ENCODE measurements around the gene HOATZ.

Gene HOATZ

DNA sequence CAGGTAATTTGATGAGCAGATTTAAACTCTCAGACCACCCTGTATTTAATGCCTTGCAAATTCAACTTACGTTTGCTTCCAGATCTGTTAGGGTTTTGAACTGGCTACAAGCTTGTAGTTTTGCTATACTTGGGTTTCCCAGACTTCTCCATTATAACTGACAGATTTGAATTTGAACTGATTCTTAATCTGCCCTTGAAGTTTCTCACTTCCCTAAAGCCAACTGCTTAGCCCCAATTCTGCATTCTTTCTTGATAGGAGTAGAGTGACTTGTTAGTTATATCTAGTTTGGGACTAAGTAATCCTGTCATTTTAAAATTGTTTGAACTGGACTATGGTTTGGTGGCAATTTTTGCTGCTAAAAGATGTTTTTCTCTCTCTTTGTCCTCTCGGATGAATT lies 35.7 kb downstream of the HOATZ start:
- no peak for DNase-seq

DNA sequence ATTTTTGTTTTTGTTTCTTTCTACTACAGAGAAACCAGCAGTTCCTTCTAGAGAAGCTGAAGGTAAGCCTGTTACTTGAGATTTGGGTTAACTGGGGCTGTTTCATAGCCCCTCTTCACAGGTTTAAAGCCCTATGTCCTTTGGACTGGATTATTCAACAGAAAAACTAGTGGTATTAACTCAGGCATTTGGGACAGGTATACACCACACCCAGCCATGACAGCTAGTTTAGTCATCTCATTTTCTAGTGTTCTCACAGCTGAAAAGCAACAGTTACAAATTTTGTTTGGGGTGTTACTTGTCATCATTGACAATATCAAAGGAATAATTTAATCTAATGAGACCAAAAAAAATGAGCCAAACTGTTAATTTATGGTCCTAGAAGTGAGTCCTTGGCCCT lies 40.0 kb downstream of the HOATZ start:
- no peak for DNase-seq

DNA sequence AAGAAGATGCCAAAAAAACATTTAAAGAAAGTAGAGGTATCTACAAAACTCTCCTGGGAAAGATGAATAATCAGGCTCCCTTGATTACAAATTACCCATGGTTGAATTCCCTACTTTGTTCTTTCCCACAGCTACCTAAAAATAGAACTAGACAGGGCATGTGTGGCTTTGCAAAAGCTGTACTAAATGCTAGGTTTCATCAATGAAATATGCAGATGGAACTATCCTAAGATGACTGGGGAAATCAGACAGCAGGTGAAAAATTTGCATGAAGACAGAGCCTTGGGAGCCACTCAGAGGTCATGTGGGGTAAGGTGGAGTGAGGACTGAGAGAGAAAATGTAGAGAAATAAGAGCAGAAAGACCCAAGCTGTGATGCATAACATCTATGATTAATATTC lies 40.7 kb downstream of the HOATZ start:
- no peak for DNase-seq

DNA sequence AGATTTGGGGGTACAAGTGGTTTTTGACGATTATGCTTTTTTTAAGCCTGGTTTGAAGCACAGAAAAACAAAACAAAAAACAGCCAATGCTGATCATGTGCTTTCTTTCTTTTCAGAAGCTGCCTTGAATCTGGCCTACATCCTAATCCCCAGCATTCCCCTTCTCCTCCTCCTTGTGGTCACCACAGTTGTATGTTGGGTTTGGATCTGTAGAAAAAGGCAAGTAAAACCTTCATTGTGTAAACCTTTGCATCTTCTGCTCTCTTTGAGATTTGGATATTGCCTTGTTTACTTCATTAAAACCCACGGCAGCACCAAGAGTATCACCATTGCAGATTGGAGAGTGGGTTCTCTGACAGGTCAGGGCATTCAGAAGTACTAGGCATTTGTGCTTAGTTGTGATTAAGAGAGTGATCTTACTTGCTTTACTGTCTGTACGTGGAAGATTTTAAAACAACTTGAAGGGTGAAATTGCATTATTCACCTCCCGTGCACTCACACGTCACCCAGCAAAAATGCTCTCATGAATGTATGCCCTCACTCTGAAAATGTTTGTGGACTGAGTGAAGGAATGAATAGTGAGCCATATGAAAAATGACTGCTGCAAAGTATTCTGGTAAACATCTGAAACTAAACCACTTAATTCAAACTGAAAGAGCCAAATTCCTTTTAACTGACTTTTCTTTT lies 43.0 kb downstream of the HOATZ start:
- no peak for DNase-seq

DNA sequence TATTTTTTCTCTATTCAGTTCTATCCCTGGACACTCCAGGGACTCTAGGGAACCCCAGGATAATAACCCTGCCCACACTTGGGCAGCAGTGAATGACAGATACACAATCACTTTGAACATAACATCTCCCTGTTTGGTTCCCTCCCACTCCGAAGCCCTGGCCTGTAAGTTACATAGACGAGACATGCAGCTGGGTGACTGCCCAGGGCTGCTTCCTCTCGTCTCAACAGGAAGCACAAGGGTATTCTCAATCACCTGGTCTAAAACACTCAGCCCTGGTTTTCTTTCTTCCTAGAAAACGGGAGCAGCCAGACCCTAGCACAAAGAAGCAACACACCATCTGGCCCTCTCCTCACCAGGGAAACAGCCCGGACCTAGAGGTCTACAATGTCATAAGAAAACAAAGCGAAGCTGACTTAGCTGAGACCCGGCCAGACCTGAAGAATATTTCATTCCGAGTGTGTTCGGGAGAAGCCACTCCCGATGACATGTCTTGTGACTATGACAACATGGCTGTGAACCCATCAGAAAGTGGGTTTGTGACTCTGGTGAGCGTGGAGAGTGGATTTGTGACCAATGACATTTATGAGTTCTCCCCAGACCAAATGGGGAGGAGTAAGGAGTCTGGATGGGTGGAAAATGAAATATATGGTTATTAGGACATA lies 45.4 kb downstream of the HOATZ start:
- no peak for DNase-seq

DNA sequence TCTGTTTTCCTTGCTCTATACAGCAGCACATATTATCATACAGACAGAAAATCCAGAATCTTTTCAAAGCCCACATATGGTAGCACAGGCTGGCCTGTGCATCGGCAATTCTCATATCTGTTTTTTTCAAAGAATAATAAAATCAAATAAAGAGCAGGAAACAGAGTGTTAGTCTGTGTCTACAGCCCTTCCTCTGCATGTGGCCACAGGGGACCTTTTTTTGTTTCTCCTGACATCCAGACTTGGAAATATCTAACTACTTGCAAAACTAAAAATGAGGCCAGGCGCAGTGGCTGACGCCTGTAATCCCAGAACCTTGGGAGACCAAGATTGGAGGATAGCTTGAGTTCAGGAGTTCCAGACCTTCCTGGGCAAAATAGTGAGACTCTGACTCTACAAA lies 46.2 kb downstream of the HOATZ start:
- DNase-seq = no peak

DNA sequence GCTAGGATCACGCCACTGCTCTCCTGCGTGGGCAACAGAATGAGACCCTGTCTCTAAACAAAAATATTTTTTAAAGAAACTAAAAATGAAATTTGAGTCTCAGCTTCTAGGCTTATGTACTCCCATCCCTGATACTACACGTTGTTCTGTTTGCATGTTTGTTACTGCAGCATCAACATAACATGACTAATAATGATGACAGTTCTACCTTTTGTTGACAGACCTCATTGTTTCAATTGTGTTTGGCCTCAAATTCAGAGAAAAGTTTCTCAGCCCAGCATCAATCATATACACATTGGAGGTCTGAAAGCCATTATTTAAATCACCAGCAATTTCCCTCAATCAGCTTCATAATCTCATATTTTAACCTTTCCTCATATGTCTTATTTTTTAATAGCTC lies 46.7 kb downstream of the HOATZ start:
- DNase-seq = no peak

DNA sequence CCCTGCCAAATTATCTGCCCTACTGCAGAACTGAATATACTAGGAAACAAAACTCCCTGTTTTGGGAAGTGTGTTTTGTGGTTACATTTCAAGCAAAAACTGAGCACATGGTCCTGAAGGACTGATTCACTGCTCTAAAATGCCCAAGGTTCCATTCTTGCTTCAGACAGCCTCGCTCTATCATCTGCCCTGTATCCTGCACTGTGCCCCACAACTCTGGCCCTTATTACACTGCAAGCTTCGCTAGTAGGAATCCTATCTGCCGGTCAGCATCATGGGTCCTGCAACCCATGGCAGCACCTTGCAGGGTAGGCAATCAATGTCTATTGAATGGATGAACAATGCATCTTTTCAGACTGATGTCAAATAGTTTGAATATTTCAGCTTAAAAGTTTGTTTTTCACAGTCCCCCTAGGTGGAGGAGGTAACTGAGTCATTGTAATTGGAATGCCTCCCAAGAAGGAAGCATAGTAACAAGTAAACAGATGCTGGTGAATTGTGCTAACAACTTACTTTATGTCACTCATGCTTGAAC lies 47.3 kb downstream of the HOATZ start:
- DNase-seq = no peak

DNA sequence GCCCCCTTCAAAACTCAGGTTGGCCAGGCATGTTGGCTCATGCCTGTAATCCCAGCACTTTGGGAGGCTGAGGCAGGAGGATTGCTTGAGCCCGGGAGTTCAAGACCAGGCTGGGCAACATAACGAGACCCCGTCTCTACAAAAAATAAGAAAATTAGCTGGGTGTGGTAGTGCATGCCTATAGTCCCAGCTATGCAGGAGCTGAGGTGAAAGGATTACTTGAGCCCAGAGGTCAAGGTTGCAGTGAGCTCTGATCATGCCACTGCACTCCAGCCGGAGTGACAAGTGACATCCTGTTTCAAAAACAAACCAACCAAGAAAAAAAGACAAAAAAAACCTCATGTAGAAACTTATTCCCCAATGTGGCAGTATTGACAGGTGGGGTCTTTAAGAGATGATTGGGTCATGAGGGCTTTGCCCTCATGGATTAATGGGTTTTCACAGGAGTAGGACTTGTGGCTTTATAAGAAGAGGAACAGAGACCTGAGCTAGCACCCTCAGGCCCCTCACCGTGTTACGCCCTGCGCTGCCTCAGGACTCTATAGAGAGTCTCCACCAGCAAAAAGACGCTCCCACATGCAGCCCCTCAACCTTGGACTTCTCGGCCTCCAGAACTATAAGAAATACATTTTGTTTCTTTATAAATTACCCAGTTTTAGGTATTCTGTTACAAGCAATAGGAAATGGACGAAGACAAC lies 48.3 kb downstream of the HOATZ start:
- DNase-seq = no peak

DNA sequence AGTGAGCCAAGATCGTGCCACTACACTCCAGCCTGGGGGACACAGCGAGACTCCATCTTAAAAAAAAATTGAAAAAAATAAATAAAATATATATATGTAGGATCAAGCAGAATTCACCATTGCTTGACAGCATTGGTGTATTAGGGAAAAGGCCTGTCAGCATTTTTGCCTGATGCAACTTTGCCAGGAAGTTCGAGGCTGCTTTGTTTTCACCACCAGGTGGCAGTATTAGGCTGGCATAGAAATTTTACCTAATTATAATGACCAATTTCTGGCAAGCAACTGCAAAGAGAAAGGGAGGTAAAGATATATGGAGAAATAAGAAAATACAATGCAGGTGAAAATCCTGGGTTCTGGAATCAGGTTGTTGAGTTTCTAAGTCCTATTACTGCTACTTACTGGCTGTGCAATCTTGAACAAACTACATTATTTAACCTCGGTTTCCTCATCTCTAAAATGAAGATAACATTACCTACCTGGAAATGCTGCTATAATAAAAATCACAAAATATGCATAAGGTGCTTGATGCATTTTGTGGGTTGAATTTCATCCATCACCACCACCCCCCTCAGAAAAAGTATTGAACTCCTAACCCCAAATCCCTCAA lies 50.6 kb downstream of the HOATZ start:
- DNase-seq = peak; percentile 77

DNA sequence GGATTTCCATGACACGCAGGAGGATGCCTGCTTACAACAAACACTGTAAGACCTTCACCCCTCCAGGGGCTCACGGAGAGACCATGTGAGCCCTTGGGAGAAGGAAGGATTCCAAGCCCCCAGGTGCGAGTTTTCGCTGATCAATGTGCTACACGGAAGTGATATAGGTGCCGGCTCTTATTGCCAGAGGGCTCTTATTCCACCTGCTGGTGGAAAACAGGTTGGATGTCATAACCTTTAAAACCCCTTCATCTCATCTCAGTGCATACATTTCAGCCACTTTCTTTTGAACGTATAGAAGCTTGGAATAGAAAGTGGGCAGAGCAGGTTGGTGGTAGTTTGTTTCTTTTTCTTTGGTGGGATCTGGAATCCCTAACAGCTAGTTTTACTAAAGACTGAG lies 51.7 kb downstream of the HOATZ start:
- no peak for DNase-seq

DNA sequence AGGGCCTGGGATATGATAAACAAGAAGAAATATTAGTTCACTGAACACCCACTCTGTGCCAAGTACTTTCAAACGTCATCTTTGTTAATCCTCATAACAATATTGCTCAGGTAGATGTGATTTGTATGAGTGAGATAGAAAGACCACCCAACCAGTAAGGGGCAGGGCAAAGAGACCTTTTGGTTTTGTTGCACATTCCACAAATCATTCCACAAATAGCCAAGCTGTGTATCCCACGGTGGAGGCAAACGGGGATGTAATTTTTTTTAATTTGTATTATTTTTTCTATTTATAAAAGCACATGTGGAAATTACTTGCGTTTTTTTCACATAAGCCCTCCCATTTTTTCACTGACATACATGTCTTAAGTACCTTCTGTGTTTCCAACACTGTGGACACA lies 54.9 kb downstream of the HOATZ start:
- no peak for DNase-seq

DNA sequence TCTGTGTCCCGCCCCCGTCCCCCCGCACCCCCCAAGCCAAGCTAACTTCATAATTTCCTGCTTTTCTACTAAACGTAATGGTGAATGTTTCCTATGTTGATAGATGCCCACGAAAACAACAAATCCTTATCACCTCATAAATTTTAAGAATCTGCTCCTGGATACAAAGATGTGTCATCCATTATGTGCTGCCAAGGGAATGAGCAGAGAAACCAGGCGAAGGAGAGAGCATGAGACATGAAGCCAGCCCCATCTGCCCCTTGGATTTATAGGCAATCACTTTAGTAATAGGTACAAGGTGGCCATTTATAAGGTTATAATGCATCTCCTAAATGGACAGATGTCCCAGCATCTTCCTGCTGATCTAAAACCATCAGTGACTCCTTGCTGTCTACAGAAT lies 56.2 kb downstream of the HOATZ start:
- DNase-seq = no peak

DNA sequence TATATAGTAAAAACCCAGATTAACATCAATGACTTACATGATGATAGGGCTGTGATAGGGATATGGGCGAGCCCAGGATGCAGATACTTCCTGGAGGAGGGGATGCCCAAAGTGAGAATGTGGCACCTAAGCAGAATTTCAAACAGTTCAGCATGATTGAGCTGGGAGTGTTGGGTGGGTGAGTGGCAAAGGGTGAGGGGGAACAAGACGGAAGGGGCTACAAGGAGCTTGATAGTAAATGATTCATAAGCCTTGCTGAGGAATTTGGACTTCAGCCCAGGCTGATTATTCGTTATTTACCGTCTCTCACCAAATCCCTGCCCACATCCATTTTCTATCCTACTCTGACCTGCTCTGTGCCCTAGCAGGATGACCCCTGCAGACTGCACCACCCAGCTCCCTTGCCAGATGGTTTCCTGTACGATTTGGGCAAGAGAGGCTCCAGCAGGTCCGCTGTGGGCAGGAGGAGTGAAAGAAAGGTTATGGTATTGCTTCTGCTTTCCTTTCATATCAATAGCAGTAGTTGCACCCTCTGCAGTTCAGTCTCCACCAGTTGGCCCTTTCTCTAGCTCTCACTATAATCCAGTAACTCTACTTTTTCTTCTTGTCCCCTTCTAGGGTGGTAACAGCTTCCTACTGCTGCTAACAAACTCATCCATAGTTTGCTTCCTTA lies 57.4 kb downstream of the HOATZ start:
- DNase-seq = no peak

DNA sequence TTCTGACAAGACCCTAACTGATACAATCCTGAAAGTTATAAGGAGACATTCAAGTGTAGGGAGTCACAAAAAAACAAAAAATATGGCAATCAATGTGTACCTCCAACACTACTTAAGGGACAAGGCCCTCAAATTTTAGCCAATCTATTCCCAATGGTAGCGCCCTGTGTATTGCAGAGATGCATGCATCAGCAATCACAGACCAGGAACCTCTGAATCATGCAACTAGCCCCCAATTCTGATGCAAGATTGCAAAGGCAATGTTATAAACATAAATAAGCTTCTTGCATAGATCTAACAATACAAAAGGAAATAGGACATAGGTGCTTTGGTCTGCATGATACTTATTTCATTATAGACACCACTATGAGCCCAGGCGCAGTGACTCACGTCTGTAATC lies 58.0 kb downstream of the HOATZ start:
- no peak for DNase-seq

DNA sequence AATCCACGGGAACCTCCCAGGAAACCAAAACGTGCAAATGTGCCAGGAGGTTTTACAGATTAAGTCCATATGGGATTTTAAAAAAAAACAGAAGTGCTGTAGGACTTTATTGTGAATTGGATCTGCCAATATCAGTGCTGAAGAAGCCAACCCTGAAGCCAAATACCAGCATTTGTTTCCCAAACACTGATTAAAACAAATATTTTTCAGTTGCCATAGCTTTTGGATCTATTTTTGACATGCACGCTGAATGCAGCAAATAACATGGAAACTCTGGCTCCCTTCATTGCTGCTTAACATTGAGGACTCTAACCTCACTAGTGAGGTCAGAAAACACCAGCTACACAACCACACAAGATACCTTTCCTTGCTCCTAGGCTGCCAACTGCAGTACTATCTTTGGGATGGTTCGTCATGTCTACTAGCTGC lies 59.3 kb downstream of the HOATZ start:
- DNase-seq = no peak

DNA sequence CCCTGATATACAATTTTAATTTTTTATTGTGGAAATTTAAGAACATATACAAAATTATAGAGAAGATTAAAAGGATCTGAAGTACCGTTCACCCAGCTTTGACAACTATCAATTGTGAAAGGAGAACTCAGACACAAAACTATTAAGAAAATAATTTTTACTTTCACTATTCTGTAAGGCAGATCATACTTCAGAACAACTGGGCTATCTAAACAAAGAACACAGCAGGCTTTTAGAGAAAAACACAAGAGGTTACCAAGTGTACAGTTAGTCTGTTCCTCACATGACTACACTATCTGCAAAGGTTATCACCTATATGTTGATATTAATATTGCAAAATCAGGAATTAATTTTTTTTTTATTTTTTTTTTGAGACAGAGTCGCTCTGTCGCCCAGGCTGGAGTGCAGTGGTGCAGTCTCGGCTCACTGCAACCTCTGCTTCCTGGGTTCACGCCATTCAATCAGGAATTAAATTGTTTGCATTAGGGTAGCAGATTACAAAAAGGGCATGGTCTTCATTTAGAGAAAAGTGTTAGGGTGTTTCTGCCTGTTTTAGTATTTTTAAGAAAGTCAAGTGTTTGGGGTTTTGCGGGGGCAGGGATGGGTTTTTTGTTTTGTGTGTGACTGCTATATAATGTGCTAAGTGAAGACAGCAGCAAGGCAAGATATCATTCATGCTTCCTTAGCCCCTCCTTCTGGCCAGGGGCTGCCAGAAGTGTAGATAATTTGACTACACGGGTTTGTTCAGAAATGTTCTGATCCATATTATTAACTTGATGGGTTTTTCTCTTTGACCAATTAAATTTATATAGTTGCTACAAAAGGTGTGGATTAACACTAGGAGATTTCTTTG lies 60.0 kb downstream of the HOATZ start:
- no peak for DNase-seq

DNA sequence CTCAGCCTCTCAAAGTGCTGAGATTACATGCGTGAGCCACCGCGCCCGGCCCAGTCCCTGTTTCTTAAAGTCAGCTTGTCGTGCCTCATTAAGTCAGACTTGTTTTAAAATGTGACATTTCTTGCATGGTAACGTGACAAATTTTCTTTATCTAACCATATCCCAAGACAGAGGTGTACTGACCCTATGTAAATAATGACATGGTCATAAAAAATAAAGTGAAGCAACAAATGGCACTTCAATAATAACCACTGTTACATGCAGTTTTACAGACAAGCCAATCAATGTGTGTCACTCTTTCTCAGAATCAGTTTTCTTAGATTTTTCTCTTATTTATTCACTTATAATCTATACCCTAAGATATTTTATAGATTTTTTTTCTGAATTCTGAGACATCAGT lies 61.2 kb downstream of the HOATZ start:
- no peak for DNase-seq

DNA sequence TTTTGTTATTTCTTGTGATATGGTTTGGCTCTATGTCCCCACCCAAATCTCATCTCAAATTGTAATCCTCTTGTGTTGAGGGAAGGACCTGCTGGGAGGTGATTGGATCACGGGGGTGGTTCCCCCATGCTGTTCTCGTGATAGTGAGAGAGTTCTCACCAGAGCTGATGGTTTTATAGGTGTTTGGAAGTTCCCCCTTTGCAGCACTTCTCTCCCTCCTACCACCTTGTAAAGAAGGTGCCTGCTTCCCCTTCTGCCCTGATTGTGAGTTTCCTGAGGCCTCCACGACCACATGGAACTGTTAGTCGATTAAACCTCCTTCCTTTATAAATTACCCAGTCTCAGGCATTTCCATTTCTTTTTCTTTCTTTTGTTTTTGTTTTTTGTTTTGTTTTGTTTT lies 63.2 kb downstream of the HOATZ start:
- no peak for DNase-seq

DNA sequence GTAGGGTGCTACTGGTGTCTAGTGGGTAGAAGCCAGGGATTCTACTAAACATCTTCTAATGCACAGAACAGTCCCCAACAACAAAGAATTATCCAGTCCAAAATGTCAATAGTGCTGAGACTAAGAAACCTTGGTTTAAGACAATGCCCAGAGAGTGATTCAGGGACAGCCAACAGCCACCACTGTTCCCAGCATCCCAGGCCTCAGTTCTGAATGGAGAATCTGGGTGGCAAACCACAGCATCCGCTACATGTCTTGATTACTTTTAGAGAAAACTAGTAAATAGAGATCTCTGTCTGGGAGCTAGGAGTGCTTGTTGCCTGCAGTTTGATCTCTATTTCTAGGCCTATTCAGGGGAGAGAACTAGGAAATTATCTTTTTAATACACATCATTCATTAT lies 66.8 kb downstream of the HOATZ start:
- no peak for DNase-seq

DNA sequence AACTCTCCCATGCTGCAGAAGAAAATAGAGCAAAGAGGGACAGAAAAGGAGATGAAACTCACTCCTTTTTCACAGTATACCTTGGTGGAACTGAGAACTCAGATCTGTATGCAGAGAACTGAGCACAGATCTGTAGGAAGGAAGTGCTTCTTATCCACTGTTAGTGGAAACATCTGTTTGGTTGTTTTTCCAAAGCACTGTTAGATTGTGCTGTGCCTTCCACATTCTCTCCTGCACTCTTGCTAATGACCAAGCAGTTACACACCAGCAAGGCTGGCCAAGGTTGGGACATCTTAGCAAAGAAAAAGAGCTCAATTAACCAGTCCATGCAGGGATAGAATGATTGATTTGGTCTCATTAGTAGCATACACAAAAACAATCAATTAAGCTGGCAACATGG lies 67.6 kb downstream of the HOATZ start:
- no peak for DNase-seq

DNA sequence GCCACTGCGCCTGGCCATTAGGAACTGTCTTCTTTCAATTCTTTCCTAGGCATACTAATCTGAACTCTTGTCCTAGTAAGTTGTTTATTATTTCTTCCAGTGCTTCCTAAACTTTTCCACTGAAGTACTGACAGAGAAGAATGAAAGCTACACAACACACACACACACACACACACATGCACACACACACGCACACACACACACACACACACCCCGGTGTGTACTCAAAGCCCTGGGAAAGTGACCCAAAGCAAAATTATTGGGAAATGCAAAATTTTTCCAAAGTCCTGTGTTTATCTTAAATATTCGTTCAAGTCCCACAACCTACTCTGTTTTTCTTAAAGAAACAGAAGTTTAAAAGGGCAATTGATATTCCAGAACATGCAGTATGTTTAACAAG lies 68.3 kb downstream of the HOATZ start:
- DNase-seq = no peak

Data from NCI-H1105 treated with DMSO at 0.1 percent for 48 hours (cell line).